Left cardiac atrium (tissue), 4 donors: ENCODE measurements around the gene MYO18A. TPM values are rescaled to one million over a fixed set of nuclear protein-coding genes. Genes with fewer than 3 reads are reported as not detected.
A peak's percentile ranks its signal among the peaks of the same experiment; 100 is the strongest.

ENCODE experiments used
- ATAC-seq, 2 donors: fragments of 200-7000 bp; cut with Tn5 transposase; one replicate each; pipeline ENCODE4 v1.9.1; 2020; ENCODE audit warnings: mild to moderate bottlenecking in 2 of 2, moderate library complexity in 2 of 2
- DNase-seq: peaks from one replicate; pipeline ENCODE4 v3.0.0-alpha.2; 2020
- intact Hi-C, 2 donors: fragments of 100-400 bp; cut with DNase I; formaldehyde crosslinking; loops; one replicate each; pipeline versions ENCODE4 v1.14.1 to v1.15.1; 2022 to 2023
- total RNA-seq, 2 donors: library from RNA; stranded (reverse); fragmentation: NEBNext Ultra II Directional; extraction: Animal tissue kit (Norgen Biotek cat#: 25700); gene quantifications; one replicate each; pipeline ENCODE4 v1.2.1, GENCODE V29; 2021
- donor health status: DM: no; HTN: yes; CAD: no.
- donor health status: DM: no; HTN: yes; CAD: no; lungs with severe emphysema.
- donor health status: DM: yes; HTN: yes; CAD: no.
- donor health status: Dilated cardiomyopathy.

The MYO18A gene
- total RNA-seq, 2 donors from 2014 or later = 179 to 190 TPM

DNA sequence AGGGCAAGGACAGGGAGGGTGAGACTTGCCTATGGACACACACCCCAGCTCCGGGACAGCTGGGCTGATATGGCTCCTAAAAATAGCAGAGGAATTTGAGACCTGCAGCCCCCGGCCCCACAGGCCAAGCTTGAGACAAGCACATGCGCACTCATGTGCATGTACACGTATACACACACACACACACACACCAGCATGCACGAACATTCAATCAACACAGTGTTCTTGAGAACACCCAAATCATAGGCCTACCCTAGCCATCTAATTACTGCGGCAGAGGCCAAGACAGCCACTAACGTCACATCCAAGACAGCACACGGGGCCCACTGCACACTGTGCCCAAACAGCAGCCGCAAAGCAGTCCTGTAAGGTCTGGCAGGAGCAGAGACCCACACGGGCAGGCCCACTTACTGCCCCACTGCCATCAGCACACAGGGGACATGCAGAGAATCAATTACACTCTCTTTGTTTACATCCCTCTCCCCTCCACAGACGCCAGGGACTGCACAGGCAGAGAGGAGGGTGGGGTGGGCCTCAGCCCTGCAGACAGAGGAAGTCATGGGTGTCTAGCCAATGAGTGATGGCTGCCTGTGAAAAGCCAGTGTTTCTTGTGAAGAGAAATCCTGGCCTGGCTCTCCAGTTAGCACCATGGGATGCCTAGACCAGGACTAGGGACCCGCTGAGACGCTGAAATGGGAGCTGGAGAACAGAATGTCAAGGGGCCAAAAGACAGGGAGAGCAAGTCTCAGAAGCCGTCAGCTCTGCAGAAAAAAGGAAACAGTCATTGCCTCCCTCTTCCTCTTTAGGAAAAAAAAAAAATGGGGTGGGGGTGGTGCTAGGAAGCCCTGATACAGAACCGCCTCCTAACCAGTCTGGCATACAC, 39.3 kb downstream of the MYO18A start:
- DNase-seq (peak; percentile 58), ATAC-seq (peak; percentile 21 to 49)
- intact Hi-C loops = no loop called here

DNA sequence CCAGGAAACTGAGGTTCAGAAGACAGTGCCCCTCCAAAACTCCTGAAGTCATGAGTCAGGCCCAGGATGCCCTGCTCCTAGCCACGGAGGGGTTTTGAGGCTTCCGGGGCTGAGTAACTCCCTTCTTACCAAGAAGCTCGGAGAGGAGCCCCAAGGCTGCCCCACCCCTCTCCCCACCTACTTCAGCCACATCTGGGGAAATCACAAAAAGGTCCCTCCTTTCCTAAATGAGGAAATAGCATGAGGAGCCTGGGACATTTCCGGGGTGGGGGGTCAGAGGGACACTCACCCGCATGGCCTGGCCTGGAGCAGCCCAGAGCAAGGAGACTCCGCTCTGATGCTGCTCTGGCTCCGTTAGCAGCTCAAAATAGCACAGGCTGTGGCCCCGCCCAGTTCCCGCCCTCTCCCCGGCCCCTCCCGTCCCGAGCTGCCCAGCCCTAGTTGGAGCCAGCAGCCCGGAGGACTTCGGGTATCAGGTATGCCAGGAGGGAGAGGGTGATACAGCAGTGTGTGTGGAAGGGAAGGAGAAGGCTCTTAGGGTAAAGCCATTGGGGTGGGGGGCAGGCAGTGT, 40.1 kb downstream of the MYO18A start:
- DNase-seq = peak; percentile 91
- intact Hi-C loops = no loop called here
- peak; percentile 92 to 93 for ATAC-seq

DNA sequence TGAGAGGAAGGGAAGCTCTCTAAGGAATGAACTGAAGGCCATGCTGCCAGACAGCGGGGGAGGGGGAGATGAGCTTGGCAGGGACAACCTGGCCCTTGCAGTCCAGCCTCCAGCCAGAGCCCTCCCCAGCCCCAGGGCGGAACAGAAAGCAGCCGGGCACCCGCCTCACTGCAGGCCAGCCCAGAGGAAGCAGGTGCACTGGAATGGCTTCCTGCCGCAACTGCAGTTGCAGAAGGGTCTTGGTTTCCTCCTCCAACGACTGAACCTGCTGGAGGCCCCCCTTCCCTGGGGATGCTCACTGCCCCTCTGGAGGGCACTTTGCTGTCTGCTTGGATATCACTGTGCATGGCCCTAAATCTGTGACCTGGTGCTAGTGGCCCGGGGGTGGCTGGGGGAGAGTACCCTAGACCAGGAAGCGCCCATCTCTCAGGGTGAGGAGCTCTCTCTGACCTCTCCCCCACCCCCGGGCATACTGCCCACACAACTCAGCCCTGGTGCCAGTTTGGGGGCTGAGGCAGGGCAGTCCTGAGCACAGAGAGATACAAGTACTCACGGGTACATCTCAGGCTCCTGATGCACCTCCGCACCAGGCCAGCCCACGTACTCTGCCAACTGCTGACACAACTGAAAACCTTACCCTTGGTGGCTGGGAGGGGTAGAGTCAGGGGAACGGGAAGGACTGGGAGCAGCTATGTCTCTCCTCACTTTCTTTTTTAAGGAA, 41.1 kb downstream of the MYO18A start:
- intact Hi-C loops = no loop called here
- no peak for DNase-seq
- peak; percentile 39 to 55 for ATAC-seq

DNA sequence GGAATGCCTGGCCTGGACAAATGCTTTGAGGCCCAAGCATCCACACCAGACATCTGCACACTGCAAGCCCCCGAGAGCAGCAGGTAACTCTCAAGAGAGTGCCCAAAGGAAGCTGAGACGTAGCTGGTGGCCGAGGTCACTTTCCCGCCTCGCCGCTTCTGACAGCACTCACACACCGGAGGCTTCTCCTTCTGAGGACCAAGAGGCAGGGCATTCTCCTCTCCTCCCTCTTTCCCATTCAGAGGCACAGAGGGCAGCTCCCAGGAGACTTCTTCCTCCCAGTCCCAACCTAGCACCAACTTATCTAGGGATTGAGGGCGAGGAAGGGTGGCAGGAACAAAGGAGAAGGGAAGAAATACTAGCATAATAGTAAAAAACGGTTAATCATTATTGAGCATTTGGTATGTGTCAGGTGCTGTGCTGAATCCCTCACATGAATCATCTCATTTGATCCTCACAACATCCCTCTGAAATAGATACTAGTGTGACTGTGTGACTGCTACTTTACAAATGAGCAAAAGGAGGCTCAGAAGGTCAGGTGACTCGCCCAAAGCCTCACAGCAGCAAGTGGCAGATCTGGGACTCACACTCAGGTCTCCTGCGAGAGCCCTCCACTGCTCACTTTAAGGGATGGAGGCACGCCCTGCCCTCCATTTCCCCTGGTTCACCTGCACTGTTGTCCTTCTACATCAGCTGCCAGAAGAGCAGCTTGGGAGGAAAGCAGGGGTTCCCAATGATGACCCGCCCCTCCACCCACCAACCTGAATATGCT, 41.8 kb downstream of the MYO18A start:
- intact Hi-C loops = no loop called here
- DNase-seq = no peak
- no peak for ATAC-seq

DNA sequence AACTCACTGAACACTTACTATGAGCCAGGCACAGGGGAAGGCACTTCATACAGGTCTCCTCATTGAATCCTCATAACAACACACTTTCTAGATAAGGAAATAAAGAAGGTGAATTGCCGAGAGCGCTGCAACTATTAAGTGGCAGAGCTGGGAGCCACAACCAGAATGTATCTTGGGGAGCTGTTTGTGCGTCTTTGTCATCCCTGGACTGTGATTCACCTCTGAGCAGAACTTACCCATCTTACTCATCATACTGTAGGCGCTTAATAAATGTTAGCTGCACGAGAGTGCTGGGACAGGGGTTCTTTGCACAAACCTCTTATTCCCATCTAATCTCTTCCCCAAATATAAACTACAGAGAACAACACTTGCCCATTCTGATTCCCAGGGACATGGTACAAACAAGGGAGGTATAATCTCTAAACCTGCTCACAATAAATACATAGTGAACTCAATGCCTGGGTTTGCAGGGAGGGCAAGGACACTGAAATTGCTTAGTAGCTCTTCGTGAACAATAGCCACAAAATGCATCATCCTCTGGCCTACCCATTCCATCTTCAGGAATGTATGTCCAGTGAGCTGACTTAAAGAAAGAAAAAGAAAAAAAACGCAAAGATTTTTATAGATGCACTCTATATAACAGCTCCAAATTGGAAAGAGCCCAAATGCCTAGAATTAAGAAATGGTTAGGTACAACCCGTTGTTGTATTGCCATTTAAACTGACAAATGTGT, 43.0 kb downstream of the MYO18A start:
- DNase-seq (no peak), ATAC-seq (no peak)

DNA sequence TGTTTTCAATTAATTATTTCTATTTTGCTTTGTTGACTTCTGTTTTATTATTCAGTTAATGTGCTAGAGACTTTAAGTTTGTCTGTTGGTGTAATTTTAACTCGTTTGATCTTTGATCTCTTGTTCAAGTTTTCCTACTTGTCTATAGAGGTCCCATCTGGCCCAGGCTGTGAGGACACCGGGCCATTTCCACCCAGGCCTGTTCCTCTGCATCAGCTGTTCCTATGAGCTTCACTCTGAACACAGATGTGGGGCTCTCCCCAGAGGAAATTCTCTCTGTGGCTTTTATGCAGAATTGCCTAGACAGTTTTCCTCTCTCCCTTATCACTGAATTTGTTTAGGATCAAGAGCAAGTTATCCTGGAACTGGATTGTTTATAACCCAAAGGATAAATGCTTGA, 44.7 kb downstream of the MYO18A start:
- no peak for ATAC-seq
- no peak for DNase-seq
- intact Hi-C loops = no loop called here

More for the DNA sequence above, 43.0 kb downstream of the MYO18A start:
- intact Hi-C loops = no loop called here

DNA sequence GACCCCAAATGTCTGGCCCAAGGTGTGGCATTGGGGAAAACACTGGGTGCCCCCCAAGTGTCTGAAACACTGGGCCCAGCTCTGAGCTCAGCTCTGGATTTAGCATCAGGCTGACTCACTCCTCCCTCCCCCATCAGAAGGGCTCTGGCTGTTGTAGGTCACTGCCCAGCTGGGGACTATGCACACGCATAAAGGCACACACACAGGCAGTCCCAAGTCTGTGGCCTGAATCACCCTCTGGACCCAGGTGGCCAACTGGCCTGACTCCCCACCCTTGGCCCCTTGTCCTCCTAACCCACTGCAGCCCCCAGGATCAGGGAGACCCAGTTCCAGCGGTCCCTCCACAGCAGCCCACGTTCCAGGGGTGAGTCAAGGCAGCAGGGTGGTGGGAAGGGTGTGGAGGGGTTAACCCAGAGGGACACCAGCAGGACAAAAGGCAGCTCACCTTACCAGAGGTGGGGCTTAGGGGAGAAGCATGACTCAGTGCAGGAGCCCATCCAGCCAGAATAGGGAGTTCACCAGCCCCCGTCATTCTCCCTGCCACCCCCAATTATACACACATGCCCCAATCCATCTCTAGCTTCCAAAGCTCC, 47.0 kb downstream of the MYO18A start:
- peak; percentile 73 for DNase-seq
- intact Hi-C loops = no loop called here
- ATAC-seq = peak; percentile 91 to 92

DNA sequence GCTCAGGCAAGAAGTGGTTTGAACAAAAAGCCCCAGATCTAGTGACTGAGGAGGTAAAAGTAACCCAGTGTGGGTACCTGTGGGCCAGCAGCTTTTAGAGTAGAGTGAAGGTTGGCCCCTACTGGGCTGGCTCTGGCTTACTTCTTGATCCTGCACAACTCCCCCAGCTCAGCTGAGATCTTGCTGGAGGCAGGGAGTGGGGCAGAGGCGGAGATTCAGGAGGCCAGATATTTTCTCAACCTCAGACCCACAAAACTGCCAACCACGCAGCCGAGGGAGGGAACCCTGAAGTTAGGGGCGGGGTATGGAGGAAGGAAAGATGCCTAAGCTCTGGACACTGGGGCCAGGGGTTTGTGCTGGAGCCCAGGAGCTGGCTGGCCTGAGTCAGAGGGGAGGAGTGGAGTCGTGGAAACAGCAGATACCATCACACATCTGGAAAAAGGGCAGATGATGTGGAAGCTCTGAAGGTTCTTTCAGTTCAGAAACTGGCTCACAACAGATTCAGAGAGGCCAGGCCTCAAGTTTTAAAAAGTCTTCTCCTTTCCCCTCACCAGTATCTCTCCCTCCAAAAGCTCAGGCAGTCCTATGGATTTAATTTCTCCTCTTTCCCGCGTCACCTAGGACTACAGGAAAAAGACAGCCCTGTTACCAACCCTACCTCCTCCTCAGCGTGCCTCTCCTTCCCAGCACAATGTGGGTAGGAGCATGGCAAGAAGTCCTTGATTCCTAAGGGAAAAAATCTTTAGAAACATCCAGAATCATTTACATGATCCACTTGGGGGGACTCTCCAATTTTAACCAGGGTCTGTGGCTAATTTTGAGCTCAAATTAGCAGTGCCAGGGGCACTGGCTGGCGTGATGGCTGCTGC, 48.1 kb downstream of the MYO18A start:
- DNase-seq = peak; percentile 64
- ATAC-seq = peak; percentile 36 to 87
- intact Hi-C loops = no loop called here

DNA sequence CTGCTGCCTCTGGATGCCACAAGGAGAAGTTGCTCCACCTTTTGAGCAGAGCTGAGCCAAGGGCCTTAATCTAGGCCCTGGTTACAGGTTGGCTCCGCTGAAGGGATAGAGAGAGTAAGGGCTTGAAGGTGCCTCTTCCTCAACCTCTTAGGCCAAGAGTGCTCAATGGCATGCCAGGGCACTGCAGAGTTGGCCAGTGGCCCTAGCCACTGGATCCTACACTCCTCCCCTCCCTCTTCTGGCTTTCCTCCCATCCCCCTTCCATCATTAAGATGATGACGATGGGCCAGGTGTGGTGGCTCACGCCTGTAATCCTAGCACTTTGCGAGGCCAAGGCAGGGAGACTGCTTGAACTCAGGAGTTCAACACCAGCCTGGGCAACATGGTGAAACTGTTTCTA, 50.5 kb downstream of the MYO18A start:
- ATAC-seq = no peak
- intact Hi-C loops = no loop called here
- DNase-seq = no peak

DNA sequence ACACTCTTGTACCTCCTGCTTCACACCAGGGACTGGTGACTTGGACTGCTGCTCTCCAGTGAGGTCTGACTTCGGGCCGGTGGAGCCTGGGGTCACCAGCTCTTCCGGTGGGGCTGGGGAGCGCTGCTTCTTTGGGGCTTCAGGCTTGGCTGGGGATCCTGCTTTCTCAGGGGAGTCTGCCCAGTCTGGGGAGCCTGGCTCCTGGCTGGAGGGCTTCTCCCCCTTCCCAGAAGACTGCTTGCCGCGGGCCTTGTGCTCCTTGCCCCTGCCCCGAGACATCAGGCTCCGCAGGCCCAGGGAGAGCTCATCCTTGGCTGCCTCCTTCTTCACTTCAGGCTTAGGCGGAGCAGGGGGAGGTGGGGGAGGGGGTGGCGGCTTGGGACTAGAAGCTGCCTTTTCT, 52.4 kb downstream of the MYO18A start:
- ATAC-seq = no peak
- DNase-seq = peak; percentile 11
- intact Hi-C loops = no loop called here

DNA sequence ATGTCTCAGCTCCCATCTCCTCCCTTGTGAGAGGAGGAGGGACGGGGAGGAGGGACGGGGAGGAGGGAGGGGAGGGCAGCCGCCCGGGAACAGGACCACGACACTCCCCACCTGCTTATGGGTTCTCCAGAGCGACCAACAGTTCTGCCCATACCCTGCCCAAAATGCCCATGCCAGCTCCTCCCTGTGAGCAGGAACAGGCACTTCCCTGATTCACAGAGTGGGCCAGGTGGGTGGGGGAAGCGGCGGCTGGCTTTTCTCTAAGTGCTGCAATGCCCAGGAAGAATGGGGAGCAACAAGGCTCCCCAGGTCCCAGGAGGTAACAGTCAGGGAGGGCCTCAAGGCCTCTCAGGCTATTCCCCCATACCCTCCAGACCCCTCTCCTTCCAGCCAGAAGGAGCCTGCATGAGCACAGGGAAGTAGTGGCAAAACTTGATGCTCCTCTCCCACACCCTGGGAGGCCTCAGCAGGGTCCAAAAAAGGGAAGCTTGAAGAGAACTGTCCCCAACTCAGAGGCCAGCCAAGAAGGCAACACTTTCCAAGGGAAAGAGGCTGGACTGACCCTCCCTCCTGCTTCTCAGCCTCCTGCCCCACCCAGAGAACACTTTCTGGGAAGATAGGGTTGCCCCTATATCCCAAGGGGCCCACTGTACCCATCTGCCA, 53.8 kb downstream of the MYO18A start:
- intact Hi-C loops = no loop called here
- DNase-seq (no peak), ATAC-seq (no peak)

DNA sequence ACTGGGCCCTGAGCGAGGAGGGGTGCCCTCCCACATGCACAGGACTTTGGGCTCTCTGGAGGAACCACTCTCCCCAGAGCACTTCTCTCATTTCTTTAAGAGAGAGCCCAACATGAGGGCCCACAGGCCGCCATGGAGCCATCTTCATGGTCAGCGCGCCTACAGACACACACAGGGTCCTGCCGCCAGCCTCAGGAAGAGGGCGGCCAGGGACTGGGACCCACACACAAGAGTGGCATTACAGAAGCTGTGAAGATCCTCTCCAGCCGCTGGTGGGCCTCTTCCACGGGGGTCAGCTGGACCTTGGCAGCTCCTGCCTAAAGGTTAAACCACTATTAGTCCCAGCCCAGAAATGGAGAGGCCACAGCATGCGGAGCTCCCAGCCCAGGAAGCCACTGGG, 54.5 kb downstream of the MYO18A start:
- ATAC-seq = no peak
- intact Hi-C loops = no loop called here

DNA sequence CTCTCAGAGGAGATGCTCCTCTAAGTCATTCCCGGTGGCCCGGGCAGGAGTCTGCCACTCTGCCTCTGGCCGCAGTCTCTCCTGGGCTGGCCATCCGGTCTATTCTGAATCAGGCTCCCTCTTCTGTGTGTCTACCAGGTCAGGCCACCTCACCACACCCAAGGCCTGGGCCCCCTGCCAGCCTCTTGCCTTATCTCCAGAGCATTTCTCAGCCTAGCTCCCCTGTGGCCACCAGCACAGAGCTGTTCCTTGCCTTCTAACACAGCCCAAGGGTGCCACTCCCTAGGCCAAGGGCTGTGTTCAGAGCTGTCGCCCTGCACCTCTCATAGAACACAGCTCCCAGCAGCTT, 55.3 kb downstream of the MYO18A start:
- ATAC-seq (peak in 1 of 2 donors; percentile 52), DNase-seq (peak; percentile 55)
- intact Hi-C loops = no loop called here

More for the DNA sequence above, 54.5 kb downstream of the MYO18A start:
- peak; percentile 12 for DNase-seq

DNA sequence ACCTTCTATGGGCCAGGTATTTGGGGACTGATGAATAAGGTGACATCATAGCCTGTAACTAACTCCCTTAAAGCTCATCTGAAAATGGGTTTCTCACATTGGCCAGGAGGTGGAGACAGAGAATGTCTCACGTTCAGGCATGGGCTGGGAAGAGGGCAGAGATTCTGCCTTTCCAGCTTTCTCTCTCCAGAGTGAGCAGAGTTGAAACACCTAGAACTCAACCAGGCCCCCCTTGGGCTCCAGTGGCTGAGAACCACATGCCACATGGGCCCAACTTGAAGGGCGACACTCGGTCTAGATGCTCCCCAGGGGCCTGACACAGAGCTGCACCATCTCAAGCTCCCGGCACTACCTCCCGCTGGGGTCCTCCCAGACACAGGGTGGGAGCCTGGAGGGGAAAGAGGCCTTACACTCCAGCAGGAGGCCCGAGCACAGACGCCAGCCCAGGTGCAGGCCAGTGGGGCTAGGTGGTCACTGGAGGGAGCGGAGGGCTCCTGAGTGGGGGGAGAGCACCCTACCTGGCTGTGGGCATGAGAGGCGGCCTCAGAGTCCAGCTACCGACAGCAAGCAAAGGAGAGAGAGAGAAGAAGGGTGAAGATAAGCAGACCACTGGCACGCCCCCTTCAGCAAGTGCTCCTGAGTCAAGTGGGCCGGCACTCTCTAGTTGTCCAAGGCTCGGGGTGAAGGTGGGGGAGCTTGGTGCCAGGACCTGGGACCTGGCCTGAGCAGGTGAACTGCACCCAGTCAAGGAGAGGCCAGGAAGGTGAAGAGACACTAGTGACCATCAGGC, 55.9 kb downstream of the MYO18A start:
- ATAC-seq (peak; percentile 80 to 83), DNase-seq (peak; percentile 36)
- intact Hi-C loops = no loop called here

DNA sequence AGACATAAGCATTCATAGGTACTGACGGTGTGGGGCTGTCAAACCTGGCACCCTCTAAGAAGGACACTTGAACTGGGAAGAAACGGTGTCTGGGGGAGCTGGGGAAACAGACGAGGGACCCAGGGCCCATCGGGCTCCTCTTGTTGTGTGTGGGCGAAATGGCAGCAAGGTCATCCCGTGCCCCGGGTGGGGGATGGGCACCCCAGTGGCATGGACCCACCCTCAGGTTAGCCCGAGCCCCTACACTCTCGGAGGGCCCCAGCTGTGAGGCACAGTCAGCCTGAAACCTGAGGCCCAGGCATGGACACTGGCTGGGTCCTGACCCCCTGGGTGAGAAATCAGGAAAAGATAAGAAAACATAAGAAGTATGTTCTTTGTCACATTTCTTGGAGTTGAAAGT, 57.1 kb downstream of the MYO18A start:
- DNase-seq (peak; percentile 20), ATAC-seq (no peak)
- intact Hi-C loops = no loop called here

DNA sequence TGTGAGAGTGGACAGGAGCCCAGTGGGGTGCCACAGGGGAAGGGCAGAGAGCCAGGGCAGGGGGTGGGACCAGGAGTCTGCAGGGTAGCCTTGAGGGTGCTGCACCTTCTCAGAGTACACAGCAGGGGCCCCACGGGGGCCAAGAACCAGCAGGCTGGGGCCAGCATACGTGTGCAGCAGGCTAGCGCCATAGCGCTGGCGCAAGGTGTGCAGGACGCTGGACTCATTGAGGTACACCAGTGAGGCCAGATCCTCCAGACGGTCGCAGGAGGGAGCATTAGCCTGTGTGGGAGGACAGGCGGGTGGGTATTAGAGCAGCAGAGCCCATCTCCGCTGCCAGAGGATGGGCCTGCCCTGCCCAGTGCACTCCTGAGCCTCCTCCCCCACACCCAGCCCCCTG, 58.8 kb downstream of the MYO18A start:
- ATAC-seq (no peak), DNase-seq (no peak)
- intact Hi-C loops = no loop called here
